NCI-H510A (cell line): Measurements from ENCODE around the gene NR6A1.
A peak's percentile ranks its signal among the peaks of the same experiment; 100 is the strongest.

ENCODE experiments used
- DNase-seq: peaks from one replicate; lab custom pipeline; 2025; lab: John Stamatoyannopoulos, UW

Gene NR6A1

DNA sequence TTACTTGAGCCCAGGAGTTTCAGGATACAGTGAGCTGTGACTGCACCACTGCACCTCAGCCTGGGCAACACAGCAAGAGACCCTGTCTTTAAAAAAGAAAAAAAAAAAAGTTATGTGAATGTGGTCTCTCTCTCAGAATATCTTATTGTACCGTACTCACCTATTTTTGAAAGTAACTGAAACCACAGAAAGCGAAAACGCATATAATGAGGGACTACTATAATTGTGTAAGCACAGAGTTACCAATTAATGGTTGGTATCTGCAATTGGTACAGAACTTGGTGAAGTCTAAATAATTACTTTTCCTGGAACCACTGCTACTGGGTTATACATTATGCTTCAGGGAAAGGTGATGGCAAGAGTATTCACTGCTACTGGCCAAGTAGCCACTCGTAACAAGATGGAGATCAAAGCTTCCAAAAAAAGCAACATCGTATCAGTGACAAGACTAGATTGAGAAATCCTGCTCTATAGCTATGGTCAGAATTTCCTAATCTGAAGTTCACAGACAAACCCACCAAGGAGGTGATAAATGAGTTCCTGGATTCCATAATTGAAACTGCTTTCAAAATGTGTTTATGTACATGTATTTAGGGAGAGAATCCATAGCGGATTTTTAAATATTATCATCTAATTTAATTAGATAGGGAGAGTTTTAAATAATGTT lies 82.7 kb downstream of the NR6A1 start:
- DNase-seq: no peak

GRCh38 chr9:124686918-124687317 lies 84.2 kb downstream of the NR6A1 start:
- DNase-seq: no peak

DNA sequence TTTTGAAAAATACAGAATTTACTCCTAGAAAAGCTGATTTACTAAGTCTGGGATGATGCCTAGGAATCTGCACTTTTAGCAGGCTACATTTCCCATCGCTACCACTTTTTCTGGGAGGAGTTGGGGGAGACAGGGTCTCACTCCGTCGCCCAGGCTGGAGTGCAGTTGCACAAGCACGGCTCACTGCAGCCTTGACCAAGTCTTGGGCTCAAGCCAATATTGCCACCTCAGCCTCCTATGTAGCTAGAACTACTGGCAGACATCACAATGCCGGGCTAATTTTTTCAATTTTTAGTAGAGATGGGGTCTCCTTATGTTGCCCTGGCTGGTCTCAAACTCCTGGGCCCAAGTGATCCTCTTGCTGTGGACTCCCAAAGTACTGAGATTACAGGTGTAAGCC lies 85.9 kb downstream of the NR6A1 start:
- no peak for DNase-seq

- DNase-seq: no peak
These were observed 86.9 kb downstream of the NR6A1 start for GRCh38 chr9:124684169-124684568.

GRCh38 chr9:124683043-124683442 lies 88.1 kb downstream of the NR6A1 start:
- DNase-seq: no peak

GRCh38 chr9:124680714-124681390 lies 90.3 kb downstream of the NR6A1 start:
- no peak for DNase-seq

DNA sequence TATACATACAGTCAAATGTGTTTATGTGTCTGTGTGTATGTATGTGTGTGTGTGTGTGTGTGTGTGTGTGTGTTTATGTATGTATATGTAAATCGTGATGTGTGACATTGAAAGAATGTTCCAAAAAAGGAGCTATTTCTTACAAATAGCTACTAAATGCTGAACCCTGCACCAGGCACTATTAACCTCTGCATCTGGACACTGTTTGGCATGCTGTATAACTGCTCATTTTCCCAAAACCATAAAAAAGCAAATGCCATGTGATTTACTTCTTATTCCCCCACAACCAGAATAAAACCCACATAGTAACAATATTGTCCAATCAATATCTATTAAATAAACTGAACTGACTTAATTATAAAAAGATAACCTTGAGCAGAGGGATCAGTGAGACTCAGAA lies 91.1 kb downstream of the NR6A1 start:
- DNase-seq: no peak

DNA sequence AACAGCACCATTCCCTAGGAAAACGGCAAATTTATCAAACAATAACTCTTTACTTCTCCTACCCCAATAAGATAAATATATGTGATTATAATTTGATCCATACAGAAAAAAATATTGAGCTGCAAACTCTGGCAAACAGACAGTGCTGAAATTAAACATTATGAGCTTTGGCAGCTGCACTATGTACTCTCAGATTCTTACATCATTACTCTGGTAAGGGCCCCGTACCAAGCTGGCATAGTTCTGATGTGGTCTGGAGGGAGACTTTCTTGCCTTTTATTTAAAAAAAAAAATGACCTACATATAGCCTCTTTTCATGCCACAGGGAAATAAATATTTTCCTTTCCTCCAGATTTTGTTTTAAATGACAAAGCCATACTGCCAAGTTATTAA lies 95.0 kb downstream of the NR6A1 start:
- no peak for DNase-seq

- no peak for DNase-seq
These were observed 95.6 kb downstream of the NR6A1 start for GRCh38 chr9:124675261-124676158.

- no peak for DNase-seq
These were observed 96.5 kb downstream of the NR6A1 start for GRCh38 chr9:124674651-124675050.

- no peak for DNase-seq
These were observed 98.0 kb downstream of the NR6A1 start for GRCh38 chr9:124673063-124673462.

GRCh38 chr9:124671861-124672260 lies 99.2 kb downstream of the NR6A1 start:
- DNase-seq: no peak

DNA sequence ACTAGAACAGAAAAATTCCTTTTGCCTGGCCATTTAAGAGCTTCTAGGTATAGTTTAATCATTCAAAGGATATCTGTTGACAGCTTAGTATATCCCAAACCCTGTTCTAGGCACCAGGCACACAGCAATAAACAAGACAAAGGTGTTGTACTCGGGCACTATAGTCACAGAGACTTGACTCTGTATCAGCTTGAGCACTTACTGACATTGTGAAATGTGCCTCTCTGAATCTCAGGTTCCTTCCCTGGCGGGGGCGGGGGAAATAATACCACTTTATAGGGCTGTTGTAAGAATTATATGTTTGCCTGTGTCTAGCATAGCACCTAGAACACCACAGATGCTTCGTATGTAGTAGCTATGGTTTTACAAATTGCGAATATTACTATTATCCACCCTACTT lies 104.5 kb downstream of the NR6A1 start:
- no peak for DNase-seq

DNA sequence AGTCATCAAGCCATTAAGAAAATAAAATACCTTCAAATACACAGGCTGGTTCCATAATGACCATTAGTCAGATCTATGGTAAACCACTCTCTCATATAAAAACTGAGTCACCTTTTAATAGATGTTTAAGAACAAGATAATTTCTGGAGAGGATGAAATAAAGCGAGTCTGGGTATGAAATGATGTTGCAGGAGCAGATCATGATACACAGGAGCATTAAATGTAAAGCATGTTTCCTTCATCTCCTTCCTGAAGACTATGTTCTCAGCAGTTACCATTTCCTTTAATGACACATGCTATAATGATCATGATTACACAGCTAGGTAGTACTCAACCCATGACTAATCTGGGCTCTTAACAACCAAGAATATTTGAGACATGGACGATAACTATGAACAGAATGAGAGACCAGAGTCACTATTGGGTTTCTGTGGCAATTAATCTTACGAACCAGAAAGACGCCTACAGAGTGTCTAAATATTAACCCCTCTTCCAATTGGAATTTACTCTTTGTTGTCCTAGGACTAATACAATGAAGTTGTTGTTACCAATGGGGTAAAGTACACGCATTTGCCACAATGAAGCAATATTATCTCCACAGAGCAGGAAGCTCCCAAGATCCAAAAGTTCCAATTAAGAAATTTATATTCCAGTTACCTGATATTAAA lies 105.6 kb downstream of the NR6A1 start:
- DNase-seq: no peak

DNA sequence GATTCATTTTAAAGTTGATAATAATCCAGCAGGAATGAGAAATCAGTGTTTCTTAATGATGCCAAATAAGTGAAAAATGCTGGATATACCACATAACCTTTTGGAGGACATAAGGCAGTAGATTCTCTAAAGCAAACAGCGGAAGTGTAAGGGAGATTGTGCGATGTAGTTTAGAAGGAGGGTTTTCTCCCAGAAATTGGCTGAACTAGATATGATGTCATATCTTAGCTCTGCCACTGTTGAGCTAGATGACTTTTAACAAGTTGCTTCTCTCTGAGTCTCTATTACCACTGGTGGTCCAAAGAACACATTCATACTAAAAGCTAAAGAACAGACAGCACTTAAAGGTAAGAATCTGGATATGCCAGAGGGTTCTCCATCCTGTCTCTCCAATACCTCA lies 107.0 kb downstream of the NR6A1 start:
- DNase-seq: no peak

- DNase-seq: no peak
These were observed 107.8 kb downstream of the NR6A1 start for GRCh38 chr9:124663046-124663961.

DNA sequence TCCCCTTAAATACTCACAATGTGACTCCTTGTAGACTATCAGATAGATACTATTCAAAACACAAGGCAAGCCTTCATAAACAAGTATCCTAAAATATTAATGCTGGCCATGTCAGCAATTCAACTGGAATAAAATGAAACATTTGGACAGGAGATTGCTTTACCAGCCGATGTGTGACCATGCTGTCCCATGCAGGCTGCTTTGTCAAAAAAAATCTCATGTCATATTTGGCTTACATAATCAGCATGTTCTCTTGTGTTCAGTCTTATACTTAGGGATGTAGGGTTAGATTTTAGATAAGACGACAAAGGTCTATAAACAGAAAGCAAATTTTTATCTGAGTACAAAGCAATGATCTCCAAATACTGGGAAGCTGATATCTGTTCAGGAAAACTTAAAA lies 108.5 kb downstream of the NR6A1 start:
- no peak for DNase-seq

- peak; percentile 46 for DNase-seq
These were observed 109.8 kb downstream of the NR6A1 start for GRCh38 chr9:124661271-124661670.

- DNase-seq: peak; percentile 2
These were observed 110.7 kb downstream of the NR6A1 start for GRCh38 chr9:124660341-124660801.

- DNase-seq: peak; percentile 76
These were observed 111.9 kb downstream of the NR6A1 start for GRCh38 chr9:124659099-124659659.
